Panc1 (cell line): ENCODE data around the gene MYO16.

ENCODE experiments used
- POLR2AphosphoS5 ChIP-seq: IDR thresholded peaks from 2 replicates; pipeline ENCODE4 v1.6.1; 2012; ENCODE audit warnings: mild to moderate bottlenecking, low read depth, low read length, moderate library complexity
- SIN3A ChIP-seq: IDR thresholded peaks from 2 replicates; pipeline ENCODE4 v1.6.1; 2012; ENCODE audit warnings: low read depth, mild to moderate bottlenecking, low read length, moderate library complexity, borderline replicate concordance; ENCODE audit not compliant: insufficient read depth
- TCF7L2 ChIP-seq: IDR thresholded peaks from 2 replicates; pipeline ENCODE4 v1.6.1; 2011; ENCODE audit warnings: mild to moderate bottlenecking, low read depth, low read length, inconsistent platforms
- TF ChIP-seq, protein P1 (sequence below): fragments of 450-650 bp; IDR thresholded peaks from 2 replicates; pipeline ENCODE4 v1.5.1; 2017; ENCODE audit warnings: mild to moderate bottlenecking
- TF ChIP-seq, protein P2 (sequence below), 2 experiments: IDR thresholded peaks; 2 replicates each; pipeline ENCODE4 v1.6.1; 2011 to 2012; ENCODE audit warnings: low read depth in 2 of 2, control low read depth in 1 of 2, low read length in 1 of 2, mild to moderate bottlenecking in 1 of 2, moderate library complexity in 1 of 2; ENCODE audit not compliant: insufficient read depth in 1 of 2

DNA sequence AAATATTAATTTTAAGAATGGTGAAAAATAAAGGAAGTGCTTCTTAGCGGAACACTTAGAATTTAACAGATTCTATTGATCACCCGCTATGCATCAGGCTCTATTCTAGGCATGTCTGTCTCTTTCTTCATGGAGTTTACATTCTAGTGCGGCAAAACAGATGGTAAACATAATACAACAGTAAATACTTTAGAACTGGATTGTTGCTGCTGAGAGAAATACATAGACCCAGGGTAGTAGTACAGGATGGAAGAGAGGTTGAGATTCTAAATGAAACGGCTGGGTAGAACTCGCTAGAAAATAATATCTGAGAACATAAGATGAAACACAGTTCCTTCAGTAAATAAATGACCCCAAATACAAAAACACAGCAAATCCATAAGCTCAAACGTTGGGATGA lies 498.7 kb downstream of the MYO16 start:
- TF ChIP-seq, protein P1, sequence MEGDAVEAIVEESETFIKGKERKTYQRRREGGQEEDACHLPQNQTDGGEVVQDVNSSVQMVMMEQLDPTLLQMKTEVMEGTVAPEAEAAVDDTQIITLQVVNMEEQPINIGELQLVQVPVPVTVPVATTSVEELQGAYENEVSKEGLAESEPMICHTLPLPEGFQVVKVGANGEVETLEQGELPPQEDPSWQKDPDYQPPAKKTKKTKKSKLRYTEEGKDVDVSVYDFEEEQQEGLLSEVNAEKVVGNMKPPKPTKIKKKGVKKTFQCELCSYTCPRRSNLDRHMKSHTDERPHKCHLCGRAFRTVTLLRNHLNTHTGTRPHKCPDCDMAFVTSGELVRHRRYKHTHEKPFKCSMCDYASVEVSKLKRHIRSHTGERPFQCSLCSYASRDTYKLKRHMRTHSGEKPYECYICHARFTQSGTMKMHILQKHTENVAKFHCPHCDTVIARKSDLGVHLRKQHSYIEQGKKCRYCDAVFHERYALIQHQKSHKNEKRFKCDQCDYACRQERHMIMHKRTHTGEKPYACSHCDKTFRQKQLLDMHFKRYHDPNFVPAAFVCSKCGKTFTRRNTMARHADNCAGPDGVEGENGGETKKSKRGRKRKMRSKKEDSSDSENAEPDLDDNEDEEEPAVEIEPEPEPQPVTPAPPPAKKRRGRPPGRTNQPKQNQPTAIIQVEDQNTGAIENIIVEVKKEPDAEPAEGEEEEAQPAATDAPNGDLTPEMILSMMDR, result no peak
- TF ChIP-seq POLR2AphosphoS5, result no peak
- TF ChIP-seq, protein P2, sequence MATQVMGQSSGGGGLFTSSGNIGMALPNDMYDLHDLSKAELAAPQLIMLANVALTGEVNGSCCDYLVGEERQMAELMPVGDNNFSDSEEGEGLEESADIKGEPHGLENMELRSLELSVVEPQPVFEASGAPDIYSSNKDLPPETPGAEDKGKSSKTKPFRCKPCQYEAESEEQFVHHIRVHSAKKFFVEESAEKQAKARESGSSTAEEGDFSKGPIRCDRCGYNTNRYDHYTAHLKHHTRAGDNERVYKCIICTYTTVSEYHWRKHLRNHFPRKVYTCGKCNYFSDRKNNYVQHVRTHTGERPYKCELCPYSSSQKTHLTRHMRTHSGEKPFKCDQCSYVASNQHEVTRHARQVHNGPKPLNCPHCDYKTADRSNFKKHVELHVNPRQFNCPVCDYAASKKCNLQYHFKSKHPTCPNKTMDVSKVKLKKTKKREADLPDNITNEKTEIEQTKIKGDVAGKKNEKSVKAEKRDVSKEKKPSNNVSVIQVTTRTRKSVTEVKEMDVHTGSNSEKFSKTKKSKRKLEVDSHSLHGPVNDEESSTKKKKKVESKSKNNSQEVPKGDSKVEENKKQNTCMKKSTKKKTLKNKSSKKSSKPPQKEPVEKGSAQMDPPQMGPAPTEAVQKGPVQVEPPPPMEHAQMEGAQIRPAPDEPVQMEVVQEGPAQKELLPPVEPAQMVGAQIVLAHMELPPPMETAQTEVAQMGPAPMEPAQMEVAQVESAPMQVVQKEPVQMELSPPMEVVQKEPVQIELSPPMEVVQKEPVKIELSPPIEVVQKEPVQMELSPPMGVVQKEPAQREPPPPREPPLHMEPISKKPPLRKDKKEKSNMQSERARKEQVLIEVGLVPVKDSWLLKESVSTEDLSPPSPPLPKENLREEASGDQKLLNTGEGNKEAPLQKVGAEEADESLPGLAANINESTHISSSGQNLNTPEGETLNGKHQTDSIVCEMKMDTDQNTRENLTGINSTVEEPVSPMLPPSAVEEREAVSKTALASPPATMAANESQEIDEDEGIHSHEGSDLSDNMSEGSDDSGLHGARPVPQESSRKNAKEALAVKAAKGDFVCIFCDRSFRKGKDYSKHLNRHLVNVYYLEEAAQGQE (IDR thresholded peaks at IDR 0.05; ENCODE audit: insufficient read depth in 1 of 2, low read depth in 2 of 2, low read length in 1 of 2), result no peak
- TF ChIP-seq SIN3A, result no peak
- no peak for TF ChIP-seq TCF7L2
